K562 (cell line): Measurements from ENCODE around the gene ZFAND2A.
"Not testable (repeated sequence)": the region's sequence is repeated elsewhere in the genome, so short reads cannot be mapped to it uniquely, and the experiment has no call there.

Experiments used
- GATA2 ChIP-seq: sonication (generic); formaldehyde crosslinking; IDR thresholded peaks from 2 replicates; pipeline ENCODE4 v1.4.0; 2020; ENCODE audit warnings: mild to moderate bottlenecking, missing genetic modification reagents
- NBN ChIP-seq: fragments of 450-650 bp; IDR thresholded peaks from 2 replicates; pipeline ENCODE4 v1.6.1; 2016; ENCODE audit warnings: low read depth, mild to moderate bottlenecking
- UBTF ChIP-seq, 2 experiments: IDR thresholded peaks; 2 replicates each; pipeline ENCODE4 v1.6.1; 2012; ENCODE audit warnings: improper control_type of control experiment in 2 of 2, low read depth in 2 of 2, low read length in 2 of 2, borderline replicate concordance in 1 of 2
- TF ChIP-seq, protein P1 (sequence below), 2 experiments: fragments of 450-650 bp; IDR thresholded peaks; 2 replicates each; pipeline ENCODE4 v1.6.1; 2016; ENCODE audit warnings: mild to moderate bottlenecking in 2 of 2, borderline replicate concordance in 1 of 2, low read depth in 1 of 2, moderate library complexity in 1 of 2
- TF ChIP-seq, protein P2 (sequence below), 3 experiments: IDR thresholded peaks in 2 of 3; conservative IDR thresholded peaks in 1 of 3; 2 replicates each; pipeline ENCODE4 v1.5.1; 2011 to 2012; ENCODE audit warnings: low read length in 3 of 3, mild to moderate bottlenecking in 3 of 3, control low read depth in 2 of 3, improper control_type of control experiment in 1 of 3, inconsistent platforms in 1 of 3, low read depth in 1 of 3, mixed read lengths in 1 of 3, moderate library complexity in 1 of 3; ENCODE audit not compliant: insufficient read depth in 2 of 3

GRCh38 chr7:1147873-1148272 is 12.1 kb downstream of the ZFAND2A start:
- TF ChIP-seq, protein P1, sequence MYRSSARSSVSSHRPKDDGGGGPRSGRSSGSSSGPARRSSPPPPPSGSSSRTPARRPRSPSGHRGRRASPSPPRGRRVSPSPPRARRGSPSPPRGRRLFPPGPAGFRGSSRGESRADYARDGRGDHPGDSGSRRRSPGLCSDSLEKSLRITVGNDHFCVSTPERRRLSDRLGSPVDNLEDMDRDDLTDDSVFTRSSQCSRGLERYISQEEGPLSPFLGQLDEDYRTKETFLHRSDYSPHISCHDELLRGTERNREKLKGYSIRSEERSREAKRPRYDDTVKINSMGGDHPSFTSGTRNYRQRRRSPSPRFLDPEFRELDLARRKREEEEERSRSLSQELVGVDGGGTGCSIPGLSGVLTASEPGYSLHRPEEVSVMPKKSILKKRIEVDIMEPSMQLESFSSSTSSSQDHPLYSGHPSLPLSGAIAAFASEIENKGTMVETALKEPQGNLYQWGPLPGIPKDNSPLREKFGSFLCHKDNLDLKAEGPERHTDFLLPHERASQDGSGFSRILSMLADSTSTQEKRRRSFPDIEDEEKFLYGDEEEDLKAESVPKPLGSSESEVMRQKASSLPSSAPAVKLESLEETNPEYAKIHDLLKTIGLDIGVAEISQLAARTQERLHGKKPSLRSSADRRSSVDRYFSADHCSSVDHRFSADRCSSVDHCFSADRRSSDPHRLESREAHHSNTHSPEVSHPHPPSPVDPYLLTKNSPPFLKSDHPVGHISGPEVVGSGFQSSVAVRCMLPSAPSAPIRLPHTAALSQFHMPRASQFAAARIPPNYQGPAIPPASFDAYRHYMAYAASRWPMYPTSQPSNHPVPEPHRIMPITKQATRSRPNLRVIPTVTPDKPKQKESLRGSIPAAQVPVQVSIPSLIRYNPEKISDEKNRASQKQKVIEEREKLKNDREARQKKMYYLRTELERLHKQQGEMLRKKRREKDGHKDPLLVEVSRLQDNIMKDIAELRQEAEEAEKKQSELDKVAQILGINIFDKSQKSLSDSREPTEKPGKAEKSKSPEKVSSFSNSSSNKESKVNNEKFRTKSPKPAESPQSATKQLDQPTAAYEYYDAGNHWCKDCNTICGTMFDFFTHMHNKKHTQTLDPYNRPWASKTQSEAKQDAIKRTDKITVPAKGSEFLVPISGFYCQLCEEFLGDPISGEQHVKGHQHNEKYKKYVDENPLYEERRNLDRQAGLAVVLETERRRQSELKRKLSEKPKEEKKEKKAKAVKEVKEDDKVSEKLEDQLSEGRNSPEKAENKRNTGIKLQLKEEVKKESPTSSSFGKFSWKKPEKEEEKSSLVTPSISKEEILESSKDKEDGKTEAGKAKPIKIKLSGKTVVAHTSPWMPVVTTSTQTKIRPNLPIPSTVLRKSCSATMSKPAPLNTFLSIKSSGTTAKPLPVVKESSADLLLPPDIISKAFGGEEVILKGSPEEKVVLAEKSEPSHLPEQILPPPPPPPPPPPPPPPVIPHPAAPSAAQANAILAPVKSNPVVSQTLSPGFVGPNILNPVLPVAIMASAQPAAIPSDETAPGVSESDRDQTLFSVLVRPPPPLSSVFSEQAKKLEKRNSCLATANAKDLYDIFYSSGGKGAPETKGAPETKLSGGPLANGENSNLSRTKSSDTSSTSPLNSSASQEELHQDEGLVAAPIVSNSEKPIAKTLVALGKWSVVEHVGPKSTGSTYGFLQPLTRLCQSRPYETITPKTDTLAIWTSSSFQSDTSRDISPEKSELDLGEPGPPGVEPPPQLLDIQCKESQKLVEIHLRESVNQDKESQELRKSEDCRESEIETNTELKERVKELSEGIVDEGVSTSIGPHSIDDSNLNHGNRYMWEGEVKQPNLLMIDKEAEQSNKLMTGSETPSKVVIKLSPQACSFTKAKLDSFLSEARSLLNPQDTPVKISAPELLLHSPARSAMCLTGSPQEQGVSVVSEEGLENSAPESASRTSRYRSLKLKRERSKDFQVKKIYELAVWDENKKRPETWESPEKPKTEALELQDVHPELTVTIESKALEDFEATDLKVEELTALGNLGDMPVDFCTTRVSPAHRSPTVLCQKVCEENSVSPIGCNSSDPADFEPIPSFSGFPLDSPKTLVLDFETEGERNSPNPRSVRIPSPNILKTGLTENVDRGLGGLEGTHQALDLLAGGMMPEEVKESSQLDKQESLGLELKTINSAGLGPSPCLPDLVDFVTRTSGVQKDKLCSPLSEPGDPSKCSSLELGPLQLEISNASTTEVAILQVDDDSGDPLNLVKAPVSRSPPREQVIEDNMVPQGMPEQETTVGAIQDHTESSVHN (IDR thresholded peaks at IDR 0.05; ENCODE audit: borderline replicate concordance in 1 of 2, low read depth in 1 of 2), result not testable (repeated sequence)
- TF ChIP-seq UBTF (IDR thresholded peaks at IDR 0.05; ENCODE audit: borderline replicate concordance in 1 of 2, low read depth in 2 of 2, low read length in 2 of 2); GATA2 (CRISPR knock-in tag); NBN: not testable (repeated sequence)
- TF ChIP-seq, protein P2, sequence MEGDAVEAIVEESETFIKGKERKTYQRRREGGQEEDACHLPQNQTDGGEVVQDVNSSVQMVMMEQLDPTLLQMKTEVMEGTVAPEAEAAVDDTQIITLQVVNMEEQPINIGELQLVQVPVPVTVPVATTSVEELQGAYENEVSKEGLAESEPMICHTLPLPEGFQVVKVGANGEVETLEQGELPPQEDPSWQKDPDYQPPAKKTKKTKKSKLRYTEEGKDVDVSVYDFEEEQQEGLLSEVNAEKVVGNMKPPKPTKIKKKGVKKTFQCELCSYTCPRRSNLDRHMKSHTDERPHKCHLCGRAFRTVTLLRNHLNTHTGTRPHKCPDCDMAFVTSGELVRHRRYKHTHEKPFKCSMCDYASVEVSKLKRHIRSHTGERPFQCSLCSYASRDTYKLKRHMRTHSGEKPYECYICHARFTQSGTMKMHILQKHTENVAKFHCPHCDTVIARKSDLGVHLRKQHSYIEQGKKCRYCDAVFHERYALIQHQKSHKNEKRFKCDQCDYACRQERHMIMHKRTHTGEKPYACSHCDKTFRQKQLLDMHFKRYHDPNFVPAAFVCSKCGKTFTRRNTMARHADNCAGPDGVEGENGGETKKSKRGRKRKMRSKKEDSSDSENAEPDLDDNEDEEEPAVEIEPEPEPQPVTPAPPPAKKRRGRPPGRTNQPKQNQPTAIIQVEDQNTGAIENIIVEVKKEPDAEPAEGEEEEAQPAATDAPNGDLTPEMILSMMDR (IDR thresholded peaks at IDR 0.05 in 2 of 3, conservative IDR thresholded peaks at IDR 0.05 in 1 of 3; ENCODE audit: insufficient read depth in 2 of 3, low read depth in 1 of 3, low read length in 3 of 3), result not testable (repeated sequence)
